Osteoblast (primary cell): ENCODE measurements around the gene SMTN. TPM values are rescaled to one million over a fixed set of nuclear protein-coding genes. Genes with fewer than 3 reads are reported as not detected.
A peak's percentile ranks its signal among the peaks of the same experiment; 100 is the strongest.

Source experiments
- DNase-seq: peaks from one replicate; pipeline ENCODE4 v3.0.0; 2011; ENCODE audit warnings: low spot score, mixed read lengths; ENCODE audit not compliant: insufficient read length; ENCODE audit errors: missing footprints
- H2AFZ ChIP-seq: 2 replicates; pipeline ENCODE4 v1.6.0; 2011; ENCODE audit warnings: mild to moderate bottlenecking, low read length
- H3K27ac ChIP-seq: 2 replicates; pipeline ENCODE4 v1.5.1; 2011; ENCODE audit warnings: mild to moderate bottlenecking, low read depth, low read length, moderate library complexity
- H3K27me3 ChIP-seq: 2 replicates; pipeline ENCODE4 v1.6.0; 2012; ENCODE audit warnings: mild to moderate bottlenecking, control low read depth, inconsistent platforms, low read length, moderate library complexity; ENCODE audit not compliant: insufficient read depth
- H3K36me3 ChIP-seq: 2 replicates; pipeline ENCODE4 v1.5.1; 2011; ENCODE audit warnings: mild to moderate bottlenecking, low read length, control low read depth, moderate library complexity; ENCODE audit not compliant: insufficient read depth
- H3K4me1 ChIP-seq: 2 replicates; pipeline ENCODE4 v1.5.1; 2011; ENCODE audit warnings: mild to moderate bottlenecking, low read length, control low read depth, moderate library complexity; ENCODE audit not compliant: insufficient read depth
- H3K4me2 ChIP-seq: 2 replicates; pipeline ENCODE4 v1.6.0; 2011; ENCODE audit warnings: mild to moderate bottlenecking, low read length; ENCODE audit not compliant: insufficient read depth
- H3K4me3 ChIP-seq: fragments of 200-600 bp; sonication (generic); 3 replicates; pipeline ENCODE4 v1.5.1; 2012; ENCODE audit warnings: mild to moderate bottlenecking, low read length, inconsistent platforms; ENCODE audit not compliant: insufficient read depth
- H3K79me2 ChIP-seq: 2 replicates; pipeline ENCODE4 v1.6.0; 2012; ENCODE audit warnings: mild to moderate bottlenecking, low read length, control low read depth, inconsistent platforms; ENCODE audit not compliant: insufficient read depth
- H3K9me3 ChIP-seq: 2 replicates; pipeline ENCODE4 v1.5.1; 2011; ENCODE audit warnings: low read depth, low read length, control low read depth
- H4K20me1 ChIP-seq: 2 replicates; pipeline ENCODE4 v1.6.0; 2012; ENCODE audit warnings: mild to moderate bottlenecking, low read length, control low read depth; ENCODE audit not compliant: insufficient read depth
- total RNA-seq: library from RNA; depleted of rRNA; stranded (reverse); fragments of >200 nt; gene quantifications from 2 replicates; pipeline ENCODE4 v1.2.3, GENCODE V29; 2012
- TF ChIP-seq, protein P1 (sequence below): IDR thresholded peaks from 2 replicates; pipeline ENCODE4 v1.5.1; 2011; ENCODE audit warnings: mild to moderate bottlenecking, low read depth, low read length, moderate library complexity; ENCODE audit errors: extremely low read depth

SMTN gene
- total RNA-seq, 1 donor: 31.5 TPM

- DNase-seq: peak; percentile 92
- Histone ChIP-seq H3K27ac (no peak overlapping the region), H3K4me1 (peaks cover 5% of the 10 kb centered on the region), H4K20me1 (no peaks in the 10 kb centered on the region), H3K27me3 (no peaks in the 10 kb centered on the region), H3K79me2 (no peaks in the 10 kb centered on the region), H3K4me2 (no peak overlapping the region), H3K9me3 (no peaks in the 10 kb centered on the region), H3K36me3 (no peaks in the 10 kb centered on the region), H3K4me3 (no peak overlapping the region), H2AFZ (peak overlapping the region; percentile 90)
- TF ChIP-seq, protein P1, sequence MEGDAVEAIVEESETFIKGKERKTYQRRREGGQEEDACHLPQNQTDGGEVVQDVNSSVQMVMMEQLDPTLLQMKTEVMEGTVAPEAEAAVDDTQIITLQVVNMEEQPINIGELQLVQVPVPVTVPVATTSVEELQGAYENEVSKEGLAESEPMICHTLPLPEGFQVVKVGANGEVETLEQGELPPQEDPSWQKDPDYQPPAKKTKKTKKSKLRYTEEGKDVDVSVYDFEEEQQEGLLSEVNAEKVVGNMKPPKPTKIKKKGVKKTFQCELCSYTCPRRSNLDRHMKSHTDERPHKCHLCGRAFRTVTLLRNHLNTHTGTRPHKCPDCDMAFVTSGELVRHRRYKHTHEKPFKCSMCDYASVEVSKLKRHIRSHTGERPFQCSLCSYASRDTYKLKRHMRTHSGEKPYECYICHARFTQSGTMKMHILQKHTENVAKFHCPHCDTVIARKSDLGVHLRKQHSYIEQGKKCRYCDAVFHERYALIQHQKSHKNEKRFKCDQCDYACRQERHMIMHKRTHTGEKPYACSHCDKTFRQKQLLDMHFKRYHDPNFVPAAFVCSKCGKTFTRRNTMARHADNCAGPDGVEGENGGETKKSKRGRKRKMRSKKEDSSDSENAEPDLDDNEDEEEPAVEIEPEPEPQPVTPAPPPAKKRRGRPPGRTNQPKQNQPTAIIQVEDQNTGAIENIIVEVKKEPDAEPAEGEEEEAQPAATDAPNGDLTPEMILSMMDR: peak; percentile 98
Observed at GRCh38 chr22:31148953-31149627, 68.0 kb downstream of the SMTN start.

GRCh38 chr22:31150615-31151014, 69.5 kb downstream of the SMTN start:
- Histone ChIP-seq H3K9me3 (no peaks in the 10 kb centered on the region), H3K4me2 (no peak overlapping the region), H3K4me1 (peaks cover 12% of the 10 kb centered on the region), H2AFZ (no peak overlapping the region), H3K36me3 (no peaks in the 10 kb centered on the region), H3K27me3 (no peaks in the 10 kb centered on the region), H4K20me1 (no peaks in the 10 kb centered on the region), H3K4me3 (no peak overlapping the region), H3K79me2 (no peaks in the 10 kb centered on the region), H3K27ac (no peak overlapping the region)
- no peak for DNase-seq
- TF ChIP-seq, protein P1: peak; percentile 58

- no peak for DNase-seq
- Histone ChIP-seq H2AFZ (no peak overlapping the region), H3K9me3 (no peaks in the 10 kb centered on the region), H3K79me2 (no peaks in the 10 kb centered on the region), H4K20me1 (no peaks in the 10 kb centered on the region), H3K27me3 (no peaks in the 10 kb centered on the region), H3K36me3 (no peaks in the 10 kb centered on the region), H3K4me3 (no peak overlapping the region), H3K4me2 (no peak overlapping the region), H3K27ac (no peak overlapping the region), H3K4me1 (peaks cover 15% of the 10 kb centered on the region)
- TF ChIP-seq, protein P1: no peak
Observed at GRCh38 chr22:31151872-31152271, 70.8 kb downstream of the SMTN start.

- H3K79me2 ChIP-seq: no peaks in the 10 kb centered on the region
- H2AFZ ChIP-seq: peak overlapping the region; percentile 41
- no peaks in the 10 kb centered on the region for H4K20me1 ChIP-seq
- no peaks in the 10 kb centered on the region for H3K36me3 ChIP-seq
- no peaks in the 10 kb centered on the region for H3K9me3 ChIP-seq
- no peak overlapping the region for H3K27ac ChIP-seq
- peaks cover 15% of the 10 kb centered on the region for H3K4me1 ChIP-seq
- DNase-seq: no peak
- no peak overlapping the region for H3K4me3 ChIP-seq
- no peaks in the 10 kb centered on the region for H3K27me3 ChIP-seq
- TF ChIP-seq, protein P1: no peak
- no peak overlapping the region for H3K4me2 ChIP-seq
Observed at GRCh38 chr22:31153357-31153756, 72.2 kb downstream of the SMTN start.

Other genes with a start within 250 kb of the SMTN start
- gene MORC2, start 112.5 kb upstream of the SMTN start, total RNA-seq: 12.4 and 17.0 TPM in 2 replicates
- 71.9 and 74.6 TPM in 2 replicates for gene TUG1, start 112.1 kb upstream of the SMTN start, total RNA-seq
- gene SELENOM, start 26.2 kb downstream of the SMTN start, total RNA-seq: 140 and 157 TPM in 2 replicates
- under 0.01 and 0.36 TPM in 2 replicates for gene INPP5J, start 41.6 kb downstream of the SMTN start, total RNA-seq
- gene PLA2G3, start 59.2 kb downstream of the SMTN start, total RNA-seq: 0.29 and 0.36 TPM in 2 replicates
- gene RNF185, start 78.9 kb downstream of the SMTN start, total RNA-seq: 48.0 and 51.8 TPM in 2 replicates
- 25.0 and 29.8 TPM in 2 replicates for gene LIMK2, start 131.0 kb downstream of the SMTN start, total RNA-seq
- gene PIK3IP1, start 211.2 kb downstream of the SMTN start, total RNA-seq: 31.5 and 40.1 TPM in 2 replicates